HEK293T (cell line): ENCODE measurements around the gene PAX8.

Experiments
- CTCF ChIA-PET: fragments of 350-600 bp; formaldehyde crosslinking; extraction: SDS; loops from one replicate; lab custom pipeline; 2021; ENCODE audit warnings: antibody characterized with exemption, inconsistent platforms; lab: Yijun Ruan, JAX
- POLR2A ChIA-PET: fragments of 350-600 bp; formaldehyde crosslinking; extraction: SDS; loops from one replicate; lab custom pipeline; 2020; ENCODE audit warnings: antibody characterized with exemption, inconsistent platforms; lab: Yijun Ruan, JAX
- DNase-seq: peaks from one replicate; pipeline ENCODE4 v3.0.0; 2012; ENCODE audit warnings: mixed read lengths; ENCODE audit errors: extremely low spot score
- ARNT ChIP-seq: fragments of 450-650 bp; IDR thresholded peaks from 2 replicates; pipeline ENCODE4 v1.6.1; 2017; ENCODE audit warnings: mild to moderate bottlenecking
- BHLHE40 ChIP-seq: fragments of 450-650 bp; IDR thresholded peaks from 2 replicates; pipeline ENCODE4 v1.6.1; 2016; ENCODE audit warnings: mild to moderate bottlenecking, moderate library complexity, borderline replicate concordance
- CTBP1 ChIP-seq: fragments of 450-650 bp; IDR thresholded peaks from 2 replicates; pipeline ENCODE4 v1.6.1; 2016; ENCODE audit warnings: borderline replicate concordance
- ELF4 ChIP-seq: fragments of 450-650 bp; IDR thresholded peaks from 2 replicates; pipeline ENCODE4 v1.6.1; 2017; ENCODE audit warnings: antibody characterized with exemption
- FOXA1 ChIP-seq: fragments of 450-650 bp; IDR thresholded peaks from 2 replicates; pipeline ENCODE4 v1.6.1; 2016; ENCODE audit warnings: mild to moderate bottlenecking
- FOXK2 ChIP-seq: fragments of 450-650 bp; IDR thresholded peaks from 2 replicates; pipeline ENCODE4 v1.6.1; 2016; ENCODE audit warnings: mild to moderate bottlenecking
- FOXM1 ChIP-seq: fragments of 450-650 bp; IDR thresholded peaks from 2 replicates; pipeline ENCODE4 v1.6.1; 2017; ENCODE audit warnings: mild to moderate bottlenecking, borderline replicate concordance
- HDGF ChIP-seq: fragments of 450-650 bp; IDR thresholded peaks from 2 replicates; pipeline ENCODE4 v1.6.1; 2017; ENCODE audit warnings: antibody characterized with exemption, borderline replicate concordance
- L3MBTL2 ChIP-seq: fragments of 450-650 bp; conservative IDR thresholded peaks from 2 replicates; pipeline ENCODE4 v1.6.1; 2016; ENCODE audit warnings: mild to moderate bottlenecking
- LEF1 ChIP-seq: fragments of 450-650 bp; IDR thresholded peaks from 2 replicates; pipeline ENCODE4 v1.6.1; 2017; ENCODE audit warnings: mild to moderate bottlenecking, borderline replicate concordance
- NFRKB ChIP-seq: fragments of 450-650 bp; IDR thresholded peaks from 2 replicates; pipeline ENCODE4 v1.6.1; 2016; ENCODE audit warnings: mild to moderate bottlenecking, moderate library complexity
- PKNOX1 ChIP-seq: fragments of 450-650 bp; IDR thresholded peaks from 2 replicates; pipeline ENCODE4 v1.6.1; 2016
- SP1 ChIP-seq: fragments of 450-650 bp; IDR thresholded peaks from 2 replicates; pipeline ENCODE4 v1.6.1; 2017
- SUZ12 ChIP-seq: fragments of 450-650 bp; IDR thresholded peaks from 2 replicates; pipeline ENCODE4 v1.6.1; 2016; ENCODE audit warnings: mild to moderate bottlenecking
- TARDBP ChIP-seq: fragments of 450-650 bp; IDR thresholded peaks from 2 replicates; pipeline ENCODE4 v1.6.1; 2016
- ZNF384 ChIP-seq: fragments of 450-650 bp; IDR thresholded peaks from 2 replicates; pipeline ENCODE4 v1.6.1; 2016

The PAX8 gene

GRCh38 chr2:113215056-113215455, 63.7 kb downstream of the PAX8 start:
- no peak for DNase-seq
- ChIA-PET CTCF (no interaction called here), POLR2A (no interaction called here)
- TF ChIP-seq HDGF (no peak), BHLHE40 (no peak), SP1 (no peak), LEF1 (no peak), FOXA1 (no peak), PKNOX1 (no peak), ARNT (no peak), ELF4 (no peak), L3MBTL2 (no peak), CTBP1 (no peak), FOXM1 (no peak), FOXK2 (no peak)

DNA sequence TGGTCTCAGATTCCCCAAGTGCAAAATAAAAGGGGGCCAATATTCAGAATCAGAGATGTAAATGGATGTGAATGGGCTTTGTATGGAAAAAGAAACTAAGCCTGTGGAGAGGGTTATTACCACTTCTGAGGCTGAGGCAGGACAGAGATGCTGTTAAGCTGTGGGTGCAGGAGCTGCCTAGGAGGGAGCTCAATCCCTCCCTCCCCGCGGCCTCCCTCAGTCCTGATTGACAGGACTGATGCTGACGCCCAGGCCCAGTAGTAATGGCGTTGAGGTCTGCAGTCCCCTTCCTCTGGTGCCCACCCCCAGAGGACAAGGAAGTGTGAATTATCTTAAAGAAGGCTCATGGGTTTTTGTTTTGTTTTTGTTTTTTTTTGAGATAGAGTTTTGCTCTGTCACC, 64.6 kb downstream of the PAX8 start:
- ChIA-PET CTCF (interaction anchor here (2.0 kb wide), 1 partner anchor 10 kb away, joined by 8 read pairs; no protein-coding TSS in a partner anchor), POLR2A (no interaction called here)
- TF ChIP-seq PKNOX1 (no peak), BHLHE40 (no peak), SUZ12 (no peak), ARNT (no peak), HDGF (no peak), ZNF384 (no peak), FOXK2 (no peak), NFRKB (no peak), CTBP1 (no peak), L3MBTL2 (no peak), TARDBP (no peak), LEF1 (no peak)
- no peak for DNase-seq

DNA sequence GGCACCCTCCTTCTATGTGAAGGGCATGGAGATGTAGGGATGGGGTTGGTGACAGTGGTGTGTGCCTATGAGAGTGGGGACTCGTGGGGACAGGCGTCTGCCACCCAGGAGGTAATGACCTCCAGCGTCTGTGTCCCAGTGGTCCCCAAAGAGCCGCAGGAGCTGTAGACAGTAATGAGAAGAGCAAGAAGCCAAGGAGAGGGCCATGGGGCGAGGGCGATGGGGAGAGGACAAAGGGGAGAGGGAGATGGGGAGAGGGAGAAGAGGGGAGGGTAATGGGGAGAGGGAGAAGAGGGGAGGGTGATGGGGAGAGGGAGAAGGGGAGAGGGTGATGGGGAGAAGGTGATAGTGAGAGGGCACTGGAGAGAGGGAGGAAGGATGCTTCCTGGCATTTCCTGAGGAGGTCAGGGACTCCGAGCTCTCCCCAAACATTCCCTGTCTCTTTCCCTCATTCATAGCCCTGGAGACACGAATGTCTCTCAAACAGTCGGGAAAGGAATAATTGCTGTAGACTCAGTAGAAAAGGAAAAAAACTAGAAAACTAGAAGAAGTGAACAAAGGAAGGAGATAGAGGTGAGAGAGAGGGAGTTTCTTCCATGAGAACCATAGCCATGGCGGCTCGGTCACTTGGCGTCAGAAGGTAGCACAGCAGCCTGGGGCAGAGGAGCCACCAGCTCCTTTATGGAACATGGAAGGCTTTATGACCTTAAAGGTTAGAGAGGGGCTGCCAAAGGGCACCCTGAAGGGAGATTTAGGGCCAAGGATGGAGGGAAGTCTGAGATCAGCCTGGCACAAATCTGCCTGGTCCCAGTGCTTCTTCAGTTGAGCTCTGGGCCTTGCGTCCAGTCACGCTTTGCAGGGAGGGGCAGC, 65.4 kb downstream of the PAX8 start:
- no peak for DNase-seq
- TF ChIP-seq PKNOX1 (no peak), FOXM1 (no peak), SUZ12 (no peak), L3MBTL2 (no peak), ELF4 (no peak), SP1 (no peak), ZNF384 (no peak), LEF1 (no peak), FOXA1 (no peak), TARDBP (no peak)
- ChIA-PET CTCF (interaction anchor here (1.4 to 2.0 kb wide), 3 partner anchors 9 to 77 kb away, joined by 4 to 8 read pairs (median 5); no protein-coding TSS in a partner anchor), POLR2A (no interaction called here)

DNA sequence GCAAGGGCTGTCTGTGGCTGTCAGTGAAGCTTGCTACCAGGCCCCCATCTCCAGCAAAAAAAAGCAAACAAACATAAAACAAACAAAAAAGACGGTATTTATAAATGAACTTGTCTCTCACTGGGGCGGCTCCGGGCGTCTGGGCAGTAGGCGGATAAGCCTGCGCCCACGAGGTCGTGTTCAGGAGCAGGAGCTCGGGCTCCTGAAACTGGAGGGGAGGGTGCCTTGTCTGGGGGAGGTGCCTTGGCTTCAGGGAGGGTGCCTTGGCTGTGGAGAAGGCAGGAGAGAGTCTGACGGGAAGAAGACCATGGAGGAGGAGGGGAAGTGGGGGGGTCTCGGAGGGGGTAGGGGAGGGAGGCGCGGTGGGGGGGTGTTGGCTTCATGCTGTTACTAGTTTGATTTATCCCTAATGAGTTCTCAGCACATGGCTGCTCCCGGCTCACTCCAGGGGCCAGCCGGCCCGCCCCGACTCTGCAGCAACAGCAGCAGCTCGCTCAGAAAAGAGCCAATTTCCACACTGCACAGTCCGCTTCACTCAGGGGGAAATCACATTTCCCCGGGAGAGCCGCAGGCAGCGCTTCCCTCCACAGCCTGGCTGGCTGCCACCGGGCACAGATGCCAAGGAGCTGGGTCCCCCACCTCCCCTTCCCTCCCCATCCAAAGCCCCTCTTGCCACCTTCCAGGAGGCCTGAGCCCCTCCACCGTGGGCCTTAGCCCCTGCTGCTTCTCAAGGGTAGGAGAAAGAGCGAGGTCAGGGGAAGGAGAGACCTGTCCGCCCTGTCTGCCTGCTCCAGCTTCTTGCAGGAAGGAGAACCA, 66.3 kb downstream of the PAX8 start:
- CTCF ChIA-PET = interaction anchor here (1.2 to 2.0 kb wide), 5 partner anchors 8 to 178 kb away, joined by 4 to 8 read pairs (median 5); no protein-coding TSS in a partner anchor
- TF ChIP-seq LEF1 (no peak), NFRKB (no peak), SUZ12 (no peak), TARDBP (no peak), FOXK2 (no peak), FOXA1 (no peak)
- POLR2A ChIA-PET = no interaction called here
- DNase-seq = no peak

DNA sequence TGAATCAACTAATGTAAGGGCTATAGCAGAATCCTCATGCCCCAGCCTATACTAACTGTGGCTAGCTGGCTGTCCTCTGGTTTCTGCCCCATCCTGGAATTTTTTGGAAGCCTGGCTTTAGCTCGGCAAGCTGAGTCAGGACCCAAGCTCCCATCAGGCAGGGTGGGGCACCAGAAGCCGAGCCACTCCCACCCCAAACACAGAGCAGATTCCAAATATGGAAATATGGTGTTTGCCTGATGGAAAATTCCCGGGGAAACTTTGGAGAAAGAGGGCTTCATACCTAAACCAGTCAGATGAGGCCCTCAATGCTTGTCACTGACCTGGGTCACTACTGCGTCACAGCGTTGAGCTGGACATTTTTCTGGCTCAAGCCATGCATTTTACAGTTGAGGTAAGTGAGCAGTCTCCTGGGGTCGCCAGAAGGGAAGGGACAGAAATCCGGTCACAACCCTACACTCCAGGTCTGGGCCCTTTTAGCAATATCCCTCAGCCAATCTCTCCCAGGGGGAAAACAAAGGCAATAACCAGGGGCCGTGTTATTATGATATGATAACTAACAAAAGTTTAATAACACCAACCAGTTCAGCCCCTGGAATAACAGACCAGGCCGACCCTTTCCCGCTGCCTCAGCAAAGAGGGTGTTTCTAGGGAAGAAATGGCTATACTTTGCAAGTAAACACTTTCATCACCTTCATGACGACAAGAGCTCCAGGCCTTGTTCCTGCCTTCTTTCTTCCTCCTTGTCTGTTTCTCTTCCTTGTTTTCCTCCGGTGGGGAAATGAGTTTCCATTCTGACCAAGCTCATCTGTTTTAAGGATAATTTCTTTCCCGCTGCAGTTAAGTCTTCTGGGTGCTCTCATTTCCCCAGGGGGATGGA, 67.3 kb downstream of the PAX8 start:
- ChIA-PET CTCF (interaction anchor here (0.5 to 1.8 kb wide), 7 partner anchors 9 to 179 kb away, joined by 3 to 5 read pairs (median 5); no protein-coding TSS in a partner anchor), POLR2A (interaction anchor here (1.3 kb wide), 1 partner anchor 12 kb away, joined by 5 read pairs; no protein-coding TSS in a partner anchor)
- no peak for DNase-seq
- TF ChIP-seq FOXA1 = no peak
- no peak for TF ChIP-seq ELF4
- TF ChIP-seq ARNT = no peak
